SK-N-SH (cell line): ENCODE measurements around the gene PRKCH. TPM values are rescaled to one million over a fixed set of nuclear protein-coding genes. Genes with fewer than 3 reads are reported as not detected.

Experiments used
- CTCF ChIA-PET: fragments of 300-600, 350-600 bp; formaldehyde crosslinking; extraction: SDS; loops from one replicate; lab custom pipeline; 2021; lab: Yijun Ruan, JAX
- POLR2A ChIA-PET: fragments of 350-600 bp; sonication (Branson Sonifier 250); formaldehyde crosslinking; extraction: SDS; loops from one replicate; lab custom pipeline; 2020; ENCODE audit warnings: antibody characterized with exemption, inconsistent platforms; lab: Yijun Ruan, JAX
- DNase-seq: peaks from one replicate; pipeline ENCODE4 v3.0.0; 2012
- H2AFZ ChIP-seq: fragments of 200-600 bp; sonication (generic); 2 replicates; pipeline ENCODE4 v1.8.1; 2016; ENCODE audit warnings: antibody characterized with exemption, mild to moderate bottlenecking, low read depth
- H3F3A ChIP-seq: fragments of 200-600 bp; sonication (generic); replicated peaks from 2 replicates; pipeline ENCODE3; 2016; ENCODE audit warnings: antibody characterized with exemption, mild to moderate bottlenecking; ENCODE audit not compliant: insufficient read depth
- H3K27ac ChIP-seq, 2 experiments: fragments of 200-500 bp in 1 of 2; fragments of 200-600 bp in 1 of 2; sonication (Bioruptor generic) in 1 of 2; sonication (generic), shearing (Covaris generic) in 1 of 2; 2 replicates each; pipeline versions ENCODE4 v1.5.1 to v1.6.1; 2014 to 2016; ENCODE audit warnings: low read depth in 2 of 2, inconsistent platforms in 1 of 2, low read length in 1 of 2, mild to moderate bottlenecking in 1 of 2, mixed read lengths in 1 of 2
- H3K27me3 ChIP-seq: fragments of 200-600 bp; sonication (generic), shearing (Covaris generic); 2 replicates; pipeline ENCODE4 v1.6.1; 2016; ENCODE audit warnings: mixed run types; ENCODE audit not compliant: insufficient read depth
- H3K36me3 ChIP-seq, 2 experiments: fragments of 200-500 bp in 1 of 2; fragments of 200-600 bp in 1 of 2; sonication (Bioruptor generic) in 1 of 2; sonication (generic) in 1 of 2; replicated peaks in 1 of 2; 2 replicates each; pipeline versions ENCODE3 to v1.5.1; 2014 to 2016; ENCODE audit warnings: low read length in 1 of 2, mild to moderate bottlenecking in 1 of 2; ENCODE audit not compliant: insufficient read depth in 2 of 2, control insufficient read depth in 1 of 2
- H3K4me1 ChIP-seq, 2 experiments: fragments of 200-500 bp in 1 of 2; fragments of 200-600 bp in 1 of 2; sonication (Bioruptor generic) in 1 of 2; sonication (generic), shearing (Covaris generic) in 1 of 2; 2 replicates each; pipeline versions ENCODE4 v1.5.1 to v1.6.1; 2014 to 2016; ENCODE audit warnings: low read depth in 1 of 2, low read length in 1 of 2, mixed run types in 1 of 2; ENCODE audit not compliant: insufficient read depth in 2 of 2, control insufficient read depth in 1 of 2
- H3K4me2 ChIP-seq: fragments of 200-600 bp; sonication (generic), shearing (Covaris generic); 2 replicates; pipeline ENCODE4 v1.6.1; 2017; ENCODE audit warnings: mixed run types
- H3K4me3 ChIP-seq, 2 experiments: fragments of 200-500 bp in 1 of 2; fragments of 200-600 bp in 1 of 2; sonication (Bioruptor generic) in 1 of 2; sonication (generic), shearing (Covaris generic) in 1 of 2; 2 replicates each; pipeline versions ENCODE4 v1.5.1 to v1.8.1; 2014 to 2016; ENCODE audit warnings: low read depth in 2 of 2, inconsistent platforms in 1 of 2, low read length in 1 of 2, mild to moderate bottlenecking in 1 of 2, mixed read lengths in 1 of 2, moderate library complexity in 1 of 2
- H3K79me2 ChIP-seq: fragments of 200-600 bp; sonication (generic); 2 replicates; pipeline ENCODE4 v1.8.1; 2017; ENCODE audit warnings: mild to moderate bottlenecking; ENCODE audit not compliant: insufficient read depth
- H3K9ac ChIP-seq: fragments of 200-600 bp; sonication (generic); 2 replicates; pipeline ENCODE4 v1.6.1; 2017; ENCODE audit warnings: mixed run types
- H3K9me2 ChIP-seq: fragments of 200-600 bp; sonication (generic); 2 replicates; pipeline ENCODE4 v1.6.1; 2017; ENCODE audit warnings: mixed run types
- H3K9me3 ChIP-seq: fragments of 200-600 bp; sonication (generic); 2 replicates; pipeline ENCODE4 v1.6.1; 2017; ENCODE audit warnings: mixed run types, mild to moderate bottlenecking, moderate library complexity
- H4K20me1 ChIP-seq: fragments of 200-600 bp; sonication (generic); 2 replicates; pipeline ENCODE4 v1.6.1; 2017; ENCODE audit warnings: mild to moderate bottlenecking, mixed run types; ENCODE audit not compliant: insufficient read depth
- EP300 ChIP-seq, 2 experiments: IDR thresholded peaks; 2 replicates each; pipeline versions ENCODE4 v1.4.0 to v1.6.1; 2012; ENCODE audit warnings: borderline replicate concordance in 1 of 2, low read depth in 1 of 2, low read length in 1 of 2
- FOSL2 ChIP-seq: IDR thresholded peaks from 2 replicates; pipeline ENCODE4 v1.4.0; 2012; ENCODE audit warnings: low read depth, mild to moderate bottlenecking, moderate library complexity, borderline replicate concordance
- GABPA ChIP-seq: IDR thresholded peaks from 2 replicates; pipeline ENCODE4 v1.4.0; 2012; ENCODE audit warnings: low read depth, mild to moderate bottlenecking
- GATA2 ChIP-seq: sonication (generic); formaldehyde crosslinking; IDR thresholded peaks from 2 replicates; pipeline ENCODE4 v1.5.0; 2020; ENCODE audit warnings: mild to moderate bottlenecking, missing genetic modification reagents
- IRF3 ChIP-seq: fragments of 150-350 bp; IDR thresholded peaks from 2 replicates; pipeline ENCODE4 v1.6.1; 2016; ENCODE audit warnings: mild to moderate bottlenecking, low read depth, low read length
- NFIC ChIP-seq: IDR thresholded peaks from 2 replicates; pipeline ENCODE4 v1.4.0; 2012; ENCODE audit warnings: borderline replicate concordance
- NRF1 ChIP-seq: IDR thresholded peaks from 2 replicates; pipeline ENCODE4 v1.6.1; 2012; ENCODE audit warnings: low read depth, mild to moderate bottlenecking, low read length
- POLR2AphosphoS5 ChIP-seq: IDR thresholded peaks from 2 replicates; pipeline ENCODE4 v1.6.1; 2012; ENCODE audit warnings: low read depth, low read length
- RCOR1 ChIP-seq: fragments of 150-350 bp; IDR thresholded peaks from 2 replicates; pipeline ENCODE4 v1.6.1; 2017; ENCODE audit warnings: antibody characterized with exemption, low read length
- RFX5 ChIP-seq: IDR thresholded peaks from 2 replicates; pipeline ENCODE4 v1.6.1; 2012; ENCODE audit warnings: mild to moderate bottlenecking, improper control_type of control experiment, low read length
- TCF12 ChIP-seq: IDR thresholded peaks from 2 replicates; pipeline ENCODE4 v1.4.0; 2012
- TEAD4 ChIP-seq: IDR thresholded peaks from 2 replicates; pipeline ENCODE4 v1.4.0; 2012; ENCODE audit warnings: mild to moderate bottlenecking, borderline replicate concordance; ENCODE audit not compliant: insufficient read depth
- USF2 ChIP-seq: fragments of 150-350 bp; IDR thresholded peaks from 2 replicates; pipeline ENCODE4 v1.6.1; 2017; ENCODE audit warnings: antibody characterized with exemption, low read length, low read depth, borderline replicate concordance
- WGBS: methylation state at CpG from one replicate; pipeline ENCODE4 v1.1.6; 2017; ENCODE audit warnings: low lambda C conversion rate; 5-methylcytosine and 5-hydroxymethylcytosine counted together
- polyA plus RNA-seq, 3 experiments: library from polyadenylated mRNA; depleted of rRNA; stranded (reverse); fragments of >200 nt; gene quantifications; 2 replicates each; pipeline ENCODE4 v1.2.3, GENCODE V29; 2012

The PRKCH gene
- polyA plus RNA-seq, 1 of the 3 experiments (the other 2 are of a cell fraction), result 4.2 TPM

DNA sequence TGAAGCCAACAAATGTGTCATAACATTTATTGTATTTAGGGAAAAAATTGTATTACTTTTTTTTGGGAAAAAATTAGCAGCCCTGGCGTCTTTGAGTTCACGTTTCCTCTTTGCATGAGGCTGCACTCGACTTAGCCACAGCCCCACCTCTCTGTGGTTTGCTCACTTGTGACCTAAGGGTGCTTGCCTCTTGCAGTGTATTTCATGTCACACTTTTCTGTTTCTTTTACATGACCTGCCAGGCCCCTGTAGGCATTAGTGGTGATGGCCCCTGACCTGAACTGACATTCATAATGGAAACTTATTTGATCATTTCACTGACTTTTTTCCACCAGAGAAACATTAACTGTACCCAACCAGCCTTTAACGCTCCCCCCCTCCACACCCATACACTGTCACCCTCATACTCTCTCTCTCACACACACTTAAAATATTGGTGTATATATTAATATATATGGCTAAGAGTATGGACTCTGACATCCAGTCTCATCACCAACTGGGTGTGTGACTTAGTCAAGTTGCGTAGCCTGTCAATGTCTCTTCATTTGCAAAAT lies 122.9 kb downstream of the PRKCH start:
- H3K4me3 ChIP-seq, result no peak overlapping the region

GRCh38 chr14:61451491-61451890 lies 130.1 kb downstream of the PRKCH start:
- TF ChIP-seq POLR2AphosphoS5 (no peak), TCF12 (no peak), GABPA (no peak)
- Histone ChIP-seq H3K9me2 (no peaks in the 10 kb centered on the region), H2AFZ (no peak overlapping the region), H3K27me3 (no peaks in the 10 kb centered on the region), H3K9me3 (no peaks in the 10 kb centered on the region), H3K4me1 (peaks cover 0 to 9% of the 10 kb centered on the region in 2 experiments; a peak in 1 of 4 replicates), H3K79me2 (no peaks in the 10 kb centered on the region; the same call in 1 of the 2 replicates), H3F3A (no peaks in the 10 kb centered on the region), H3K36me3 (no peaks in the 10 kb centered on the region), H3K27ac (no peak overlapping the region), H3K9ac (no peak overlapping the region), H4K20me1 (no peaks in the 10 kb centered on the region), H3K4me2 (no peak overlapping the region), H3K4me3 (no peak overlapping the region)
- POLR2A ChIA-PET, result no interaction called here
- CTCF ChIA-PET, result interaction anchor here (1.0 to 2.5 kb wide), 3 partner anchors 301 to 666 kb away, joined by 3 to 17 read pairs (median 4); no protein-coding TSS in a partner anchor
- DNase-seq, result no peak
- 31% methylated on average over 2 of the region's 2 CpGs for WGBS

More for the DNA sequence above, 122.9 kb downstream of the PRKCH start:
- Histone ChIP-seq H2AFZ (no peak overlapping the region), H3K4me2 (no peak overlapping the region), H3K36me3 (no peaks in the 10 kb centered on the region), H3F3A (no peaks in the 10 kb centered on the region), H3K27me3 (no peaks in the 10 kb centered on the region), H3K9me2 (no peaks in the 10 kb centered on the region), H3K27ac (no peak overlapping the region), H3K79me2 (no peaks in the 10 kb centered on the region), H3K9ac (no peak overlapping the region), H3K4me1 (peaks cover 4 to 5% of the 10 kb centered on the region in 2 experiments; a peak in 2 of 4 replicates), H3K9me3 (no peaks in the 10 kb centered on the region), H4K20me1 (no peaks in the 10 kb centered on the region)
- DNase-seq, result no peak
- POLR2A ChIA-PET, result no interaction called here
- WGBS, result 84% methylated on average over 5 of the region's 5 CpGs
- no peak for TF ChIP-seq FOSL2
- no peak for TF ChIP-seq USF2
- TF ChIP-seq RCOR1, result no peak
- no peak for TF ChIP-seq IRF3
- TF ChIP-seq POLR2AphosphoS5, result no peak
- no peak for TF ChIP-seq NFIC
- TF ChIP-seq EP300 (IDR thresholded peaks at IDR 0.05; ENCODE audit: borderline replicate concordance in 1 of 2, low read depth in 1 of 2, low read length in 1 of 2), result no peak
- no peak for TF ChIP-seq GATA2 (CRISPR knock-in tag)
- TF ChIP-seq RFX5, result no peak
- no peak for TF ChIP-seq TEAD4
- no peak for TF ChIP-seq NRF1
- CTCF ChIA-PET, result interaction anchor here (0.9 kb wide), 1 partner anchor 680 kb away, joined by 3 read pairs; no protein-coding TSS in a partner anchor
